SK-N-SH (cell line): ENCODE results near the gene TPSG1.

Experiments
- CTCF ChIP-seq: fragments of 200-600 bp; sonication (generic); IDR thresholded peaks from 2 replicates; pipeline ENCODE4 v1.6.1; 2017; ENCODE audit warnings: antibody characterized with exemption, mild to moderate bottlenecking, moderate library complexity
- FOXM1 ChIP-seq: IDR thresholded peaks from 2 replicates; pipeline ENCODE4 v1.4.0; 2012; ENCODE audit warnings: low read depth, mild to moderate bottlenecking
- MEF2A ChIP-seq: IDR thresholded peaks from 2 replicates; pipeline ENCODE4 v1.4.0; 2012; ENCODE audit warnings: low read depth, borderline replicate concordance
- TF ChIP-seq, protein P1 (sequence below): fragments of 150-350 bp; IDR thresholded peaks from 2 replicates; pipeline ENCODE4 v1.6.1; 2017; ENCODE audit warnings: antibody characterized with exemption, low read length, low read depth, borderline replicate concordance

DNA sequence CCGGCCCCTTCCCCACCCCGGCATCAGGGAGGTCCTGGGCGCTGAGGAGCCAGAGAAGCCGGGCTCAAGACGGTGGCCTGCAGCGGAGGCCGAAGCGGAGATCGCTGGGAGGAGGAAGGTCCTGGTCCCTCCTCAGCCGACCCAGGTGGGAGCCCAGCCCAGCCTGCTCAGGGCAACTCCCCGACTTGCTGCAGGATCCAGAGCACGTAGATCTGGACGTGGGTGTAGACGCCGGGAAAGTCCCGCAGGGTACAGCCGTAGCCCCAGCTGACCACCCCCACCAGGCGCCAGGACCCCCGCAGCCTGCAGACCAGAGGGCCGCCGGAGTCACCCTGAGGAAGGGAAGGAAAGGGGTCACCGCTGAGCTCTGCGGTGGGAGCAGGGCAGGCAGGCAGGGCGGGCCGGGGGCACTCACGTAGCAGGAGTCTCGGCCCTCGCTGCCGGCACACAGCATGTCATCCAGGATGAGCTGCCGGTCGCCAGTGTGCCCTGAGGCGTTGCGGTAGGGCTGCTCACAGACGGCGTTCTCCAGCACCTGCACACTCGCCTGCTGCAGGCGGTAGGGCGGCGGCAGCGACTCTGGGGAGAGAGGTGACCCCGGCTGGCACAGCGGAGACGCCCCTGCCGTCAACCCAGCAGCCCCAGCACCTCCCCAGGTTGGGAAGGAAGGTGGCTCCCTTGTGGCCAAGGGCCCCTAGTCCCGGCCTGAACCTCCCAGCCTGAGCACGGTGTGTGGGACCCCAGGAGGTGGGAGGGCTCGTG, 36.2 kb upstream of the TPSG1 start:
- no peak for TF ChIP-seq CTCF
- TF ChIP-seq MEF2A = no peak
- TF ChIP-seq FOXM1 = no peak
- TF ChIP-seq, protein P1, sequence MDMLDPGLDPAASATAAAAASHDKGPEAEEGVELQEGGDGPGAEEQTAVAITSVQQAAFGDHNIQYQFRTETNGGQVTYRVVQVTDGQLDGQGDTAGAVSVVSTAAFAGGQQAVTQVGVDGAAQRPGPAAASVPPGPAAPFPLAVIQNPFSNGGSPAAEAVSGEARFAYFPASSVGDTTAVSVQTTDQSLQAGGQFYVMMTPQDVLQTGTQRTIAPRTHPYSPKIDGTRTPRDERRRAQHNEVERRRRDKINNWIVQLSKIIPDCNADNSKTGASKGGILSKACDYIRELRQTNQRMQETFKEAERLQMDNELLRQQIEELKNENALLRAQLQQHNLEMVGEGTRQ = no peak
